ENCODE results near the gene RPIA. TPM values are rescaled to one million over a fixed set of nuclear protein-coding genes. Genes with fewer than 3 reads are reported as not detected.

Gene RPIA
- polyA plus RNA-seq, 3 donors = 12.4 to 23.1 (median 17.9) TPM

DNA sequence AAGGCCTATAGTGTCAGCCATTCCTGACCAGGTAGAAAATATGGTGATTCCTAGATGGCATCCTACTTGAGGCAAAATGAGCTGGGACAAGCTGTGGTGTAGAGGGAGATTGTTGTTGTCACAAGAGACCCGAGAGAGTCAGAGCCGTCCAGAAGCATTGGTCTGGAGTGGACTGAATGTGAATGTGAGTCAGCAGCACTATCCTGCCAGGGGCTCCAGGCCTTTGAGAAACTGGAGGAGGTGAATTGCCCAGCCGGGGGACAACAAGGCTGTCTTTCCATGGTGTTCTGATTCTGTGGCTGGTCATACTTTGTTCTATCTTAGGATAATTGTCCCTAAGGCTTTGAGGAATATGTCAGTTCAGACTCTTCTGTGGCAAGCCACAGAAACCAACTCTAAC is 34.8 kb upstream of the RPIA start:
- no peaks in the 10 kb centered on the region for H3K36me3 Mint-ChIP-seq
- H3K4me1 Mint-ChIP-seq = no peaks in the 10 kb centered on the region
- H3K4me2 ChIP-seq (replicated peaks; ENCODE audit: extremely low read depth, low read length, poor library complexity, severe bottlenecking) = no peak overlapping the region
- H3K4me3 Mint-ChIP-seq = no peak overlapping the region
- H3K36me3 ChIP-seq (replicated peaks in 1 of 2; ENCODE audit: control insufficient read depth in 1 of 2, insufficient read depth in 2 of 2, low read length in 2 of 2) = no peaks in the 10 kb centered on the region
- H3K27me3 ChIP-seq (ENCODE audit: control insufficient read depth in 2 of 2, insufficient read depth in 2 of 2, low read length in 2 of 2) = no peaks in the 10 kb centered on the region
- peaks cover 0 to 7% (median 3%) of the 10 kb centered on the region in 7 donors for H3K9me3 Mint-ChIP-seq
- H3K27ac Mint-ChIP-seq = no peak overlapping the region
- no peaks in the 10 kb centered on the region for H3K4me1 ChIP-seq (ENCODE audit: control insufficient read depth in 1 of 2, insufficient read depth in 2 of 2, low read length in 2 of 2)
- H3K9ac ChIP-seq (ENCODE audit: insufficient read depth, low read length, poor library complexity, severe bottlenecking) = no peak overlapping the region
- H3K27me3 Mint-ChIP-seq (ENCODE audit: low read depth in 3 of 3) = peaks cover 0 to 2% (median 2%) of the 10 kb centered on the region in 3 donors
- 100% methylated on average over 2 of the region's 3 CpGs for WGBS (ENCODE audit: insufficient coverage)
- DNase-seq = no peak
- no peaks in the 10 kb centered on the region for H4K20me1 ChIP-seq (ENCODE audit: insufficient read depth, low read length)
- intact Hi-C loops (cut with micrococcal nuclease) = no loop called here
- no peak overlapping the region for H3K4me3 ChIP-seq (replicated peaks in 1 of 3; ENCODE audit: low read depth in 2 of 3, low read length in 3 of 3)
- no peak overlapping the region for H3K27ac ChIP-seq (ENCODE audit: low read depth in 1 of 2, low read length in 2 of 2)
- no peaks in the 10 kb centered on the region for H3K79me2 ChIP-seq (ENCODE audit: insufficient read depth, low read length)
- TF ChIP-seq, protein P1, sequence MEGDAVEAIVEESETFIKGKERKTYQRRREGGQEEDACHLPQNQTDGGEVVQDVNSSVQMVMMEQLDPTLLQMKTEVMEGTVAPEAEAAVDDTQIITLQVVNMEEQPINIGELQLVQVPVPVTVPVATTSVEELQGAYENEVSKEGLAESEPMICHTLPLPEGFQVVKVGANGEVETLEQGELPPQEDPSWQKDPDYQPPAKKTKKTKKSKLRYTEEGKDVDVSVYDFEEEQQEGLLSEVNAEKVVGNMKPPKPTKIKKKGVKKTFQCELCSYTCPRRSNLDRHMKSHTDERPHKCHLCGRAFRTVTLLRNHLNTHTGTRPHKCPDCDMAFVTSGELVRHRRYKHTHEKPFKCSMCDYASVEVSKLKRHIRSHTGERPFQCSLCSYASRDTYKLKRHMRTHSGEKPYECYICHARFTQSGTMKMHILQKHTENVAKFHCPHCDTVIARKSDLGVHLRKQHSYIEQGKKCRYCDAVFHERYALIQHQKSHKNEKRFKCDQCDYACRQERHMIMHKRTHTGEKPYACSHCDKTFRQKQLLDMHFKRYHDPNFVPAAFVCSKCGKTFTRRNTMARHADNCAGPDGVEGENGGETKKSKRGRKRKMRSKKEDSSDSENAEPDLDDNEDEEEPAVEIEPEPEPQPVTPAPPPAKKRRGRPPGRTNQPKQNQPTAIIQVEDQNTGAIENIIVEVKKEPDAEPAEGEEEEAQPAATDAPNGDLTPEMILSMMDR (IDR thresholded peaks at IDR 0.05) = no peak
- no peak overlapping the region for H2AFZ ChIP-seq (ENCODE audit: insufficient read depth, low read depth, low read length, poor library complexity, severe bottlenecking)
- H3K9me3 ChIP-seq (replicated peaks in 1 of 2; ENCODE audit: control insufficient read depth in 1 of 2, insufficient read depth in 1 of 2, low read length in 2 of 2) = peaks cover 0 to 2% of the 10 kb centered on the region in 2 donors

GRCh38 chr2:88657131-88657530 is 34.3 kb upstream of the RPIA start:
- H4K20me1 ChIP-seq (ENCODE audit: insufficient read depth, low read length) = no peaks in the 10 kb centered on the region
- TF ChIP-seq, protein P1 (IDR thresholded peaks at IDR 0.05) = no peak
- Mint-ChIP-seq H3K9me3 (peaks cover 0 to 7% (median 3%) of the 10 kb centered on the region in 7 donors), H3K4me1 (no peaks in the 10 kb centered on the region), H3K27ac (no peak overlapping the region), H3K27me3 (ENCODE audit: low read depth in 3 of 3) (peaks cover 0 to 2% (median 2%) of the 10 kb centered on the region in 3 donors), H3K36me3 (no peaks in the 10 kb centered on the region), H3K4me3 (no peak overlapping the region)
- no peak overlapping the region for H3K4me2 ChIP-seq (replicated peaks; ENCODE audit: extremely low read depth, low read length, poor library complexity, severe bottlenecking)
- whole genome bisulfite sequencing (ENCODE audit: insufficient coverage) = 100% methylated on average over 1 of the region's 2 CpGs
- no peak for DNase-seq
- no peaks in the 10 kb centered on the region for H3K36me3 ChIP-seq (replicated peaks in 1 of 2; ENCODE audit: control insufficient read depth in 1 of 2, insufficient read depth in 2 of 2, low read length in 2 of 2)
- H3K9me3 ChIP-seq (replicated peaks in 1 of 2; ENCODE audit: control insufficient read depth in 1 of 2, insufficient read depth in 1 of 2, low read length in 2 of 2) = peaks cover 0 to 2% of the 10 kb centered on the region in 2 donors
- no peak overlapping the region for H2AFZ ChIP-seq (ENCODE audit: insufficient read depth, low read depth, low read length, poor library complexity, severe bottlenecking)
- intact Hi-C loops (cut with micrococcal nuclease) = no loop called here
- H3K27ac ChIP-seq (ENCODE audit: low read depth in 1 of 2, low read length in 2 of 2) = no peak overlapping the region
- H3K9ac ChIP-seq (ENCODE audit: insufficient read depth, low read length, poor library complexity, severe bottlenecking) = no peak overlapping the region
- H3K4me1 ChIP-seq (ENCODE audit: control insufficient read depth in 1 of 2, insufficient read depth in 2 of 2, low read length in 2 of 2) = no peaks in the 10 kb centered on the region
- no peaks in the 10 kb centered on the region for H3K79me2 ChIP-seq (ENCODE audit: insufficient read depth, low read length)
- no peak overlapping the region for H3K4me3 ChIP-seq (replicated peaks in 1 of 3; ENCODE audit: low read depth in 2 of 3, low read length in 3 of 3)
- H3K27me3 ChIP-seq (ENCODE audit: control insufficient read depth in 2 of 2, insufficient read depth in 2 of 2, low read length in 2 of 2) = no peaks in the 10 kb centered on the region
